NCI-H2196 (cell line): ENCODE data around the gene CDC42BPA.
"Not testable (repeated sequence)": the region's sequence is repeated elsewhere in the genome, so short reads cannot be mapped to it uniquely, and the experiment has no call there.

Experiments
- DNase-seq: peaks from one replicate; lab custom pipeline; 2025; ENCODE audit not compliant: unreplicated experiment; lab: John Stamatoyannopoulos, UW

CDC42BPA gene

GRCh38 chr1:227308367-227309336 is 9.6 kb downstream of the CDC42BPA start:
- no peak for DNase-seq

GRCh38 chr1:227306689-227307088 is 11.6 kb downstream of the CDC42BPA start:
- DNase-seq, result no peak

DNA sequence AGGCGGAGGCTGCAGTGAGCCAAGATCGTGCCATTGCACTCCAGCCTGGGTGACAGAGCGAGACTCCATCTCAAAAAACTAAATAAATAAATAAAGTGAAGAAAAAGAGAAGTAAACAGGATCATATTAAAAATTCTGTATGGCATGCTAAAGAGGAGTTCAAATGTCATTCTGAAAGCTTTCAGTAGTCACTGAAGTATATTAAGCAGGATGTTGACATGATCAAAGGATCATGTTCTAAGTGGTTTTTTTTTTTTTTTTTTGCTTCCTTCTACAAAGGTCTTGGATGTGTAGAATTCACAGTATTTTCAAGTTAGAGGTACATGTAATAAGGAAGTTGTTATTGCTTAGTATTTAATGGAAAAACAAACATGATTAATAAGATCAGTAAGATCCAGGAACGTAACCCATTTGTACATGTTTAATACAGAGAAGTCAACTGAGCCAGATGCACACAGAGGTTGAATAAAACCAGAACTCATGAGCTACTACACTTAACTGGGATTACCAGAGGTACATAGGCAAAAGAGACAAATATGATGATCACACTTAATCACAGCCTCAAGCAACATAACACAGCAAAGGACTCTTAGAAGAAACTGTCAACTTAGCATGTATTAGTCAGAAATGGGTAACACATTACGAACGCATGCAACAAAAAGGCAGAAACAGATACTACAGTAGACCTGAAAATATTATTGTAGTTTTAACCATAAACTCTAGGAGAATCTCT is 12.2 kb downstream of the CDC42BPA start:
- peak; percentile 7 for DNase-seq

DNA sequence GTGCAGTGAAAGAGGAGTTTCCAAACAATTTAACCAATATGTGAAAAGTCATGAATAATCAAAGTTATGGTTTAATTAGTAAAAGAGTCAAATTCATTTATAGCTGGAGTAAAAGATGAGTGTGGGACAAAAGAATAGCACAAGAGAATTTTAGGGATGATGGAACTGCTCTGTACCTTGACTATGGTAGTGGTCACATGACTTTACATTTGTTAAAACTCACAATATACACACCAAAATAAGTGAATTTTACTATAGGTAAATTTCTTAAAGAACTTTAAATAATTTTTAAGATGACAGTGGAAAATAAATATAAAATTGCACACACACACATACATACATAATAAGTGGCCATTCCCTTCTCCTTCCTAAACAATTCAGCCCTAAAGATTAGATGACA is 13.6 kb downstream of the CDC42BPA start:
- DNase-seq, result no peak

DNA sequence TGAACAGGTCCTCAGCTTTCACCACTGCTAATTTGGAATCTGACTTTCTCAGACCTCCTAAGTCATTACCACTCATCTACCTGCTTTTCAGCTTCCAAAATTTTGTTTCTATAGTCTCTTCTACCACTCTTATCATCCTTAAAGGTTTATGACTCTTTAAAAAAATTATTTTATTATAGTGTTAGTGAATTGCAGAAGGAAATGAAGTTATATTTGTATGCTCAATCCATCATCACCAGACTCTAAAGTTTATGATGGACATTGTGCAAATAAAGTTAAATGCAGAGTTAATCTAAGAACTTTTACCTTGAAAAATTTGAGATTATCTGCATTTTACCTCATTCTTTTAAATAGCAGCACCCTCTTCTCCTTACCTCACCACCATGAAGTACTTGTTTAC is 14.6 kb downstream of the CDC42BPA start:
- no peak for DNase-seq

GRCh38 chr1:227300682-227301081 is 17.6 kb downstream of the CDC42BPA start:
- DNase-seq, result no peak

DNA sequence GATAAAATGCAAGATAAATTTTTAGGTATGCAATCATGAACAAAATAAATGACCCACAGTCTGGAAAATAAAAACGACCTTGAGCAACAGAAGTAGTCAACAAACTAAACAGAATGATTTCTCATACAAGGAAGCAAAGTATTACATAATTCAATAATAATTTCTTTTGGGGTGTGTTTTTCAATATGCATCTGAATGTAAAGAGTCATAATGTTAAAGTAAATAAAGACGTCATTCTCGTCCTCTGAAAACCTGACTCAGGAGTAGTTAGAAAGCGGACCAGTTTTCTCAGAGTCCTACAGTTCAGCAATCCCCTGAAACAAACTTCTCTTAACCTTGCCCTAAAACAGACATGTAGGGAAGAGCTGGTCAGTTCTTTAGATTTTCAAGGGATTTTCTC is 18.6 kb downstream of the CDC42BPA start:
- no peak for DNase-seq

- no peak for DNase-seq
Measured at GRCh38 chr1:227299241-227299627, 19.1 kb downstream of the CDC42BPA start.

DNA sequence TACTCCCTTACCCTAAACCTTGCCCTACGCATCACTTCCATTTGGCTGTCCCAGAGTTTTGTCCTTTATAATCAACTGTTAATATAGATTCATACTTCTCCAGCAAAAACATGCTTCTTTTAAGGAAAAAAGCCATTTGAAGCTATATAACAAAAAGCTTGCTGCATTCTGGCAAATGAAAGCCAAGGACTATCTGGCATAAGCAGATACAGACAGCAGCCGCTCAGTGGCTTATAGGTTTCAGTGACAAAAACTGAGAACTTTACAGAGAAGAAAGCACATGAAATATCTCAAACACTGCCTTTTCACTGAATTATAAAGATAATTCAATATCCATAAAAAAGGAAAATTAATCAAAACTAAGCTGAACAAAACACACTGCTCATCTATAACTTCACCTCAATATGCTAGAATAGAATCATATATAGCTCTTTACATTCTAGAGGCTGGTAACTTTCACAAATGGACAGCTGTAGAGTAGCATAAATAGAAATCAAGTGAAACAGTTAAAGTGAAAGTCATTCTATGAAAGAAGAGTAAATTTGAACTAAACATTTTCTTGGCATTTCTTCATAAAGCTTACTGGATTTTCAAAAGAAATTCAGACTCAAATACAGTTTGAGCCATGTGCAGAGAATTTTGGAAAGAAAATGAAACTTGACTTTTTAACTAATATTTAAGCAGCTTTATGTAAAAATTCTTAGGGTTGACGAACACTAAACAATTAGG is 19.6 kb downstream of the CDC42BPA start:
- DNase-seq, result no peak

GRCh38 chr1:227297073-227297793 is 21.1 kb downstream of the CDC42BPA start:
- DNase-seq, result no peak

GRCh38 chr1:227295609-227296008 is 22.7 kb downstream of the CDC42BPA start:
- no peak for DNase-seq

- DNase-seq, result no peak
Measured at GRCh38 chr1:227285745-227286144, 32.5 kb downstream of the CDC42BPA start.

DNA sequence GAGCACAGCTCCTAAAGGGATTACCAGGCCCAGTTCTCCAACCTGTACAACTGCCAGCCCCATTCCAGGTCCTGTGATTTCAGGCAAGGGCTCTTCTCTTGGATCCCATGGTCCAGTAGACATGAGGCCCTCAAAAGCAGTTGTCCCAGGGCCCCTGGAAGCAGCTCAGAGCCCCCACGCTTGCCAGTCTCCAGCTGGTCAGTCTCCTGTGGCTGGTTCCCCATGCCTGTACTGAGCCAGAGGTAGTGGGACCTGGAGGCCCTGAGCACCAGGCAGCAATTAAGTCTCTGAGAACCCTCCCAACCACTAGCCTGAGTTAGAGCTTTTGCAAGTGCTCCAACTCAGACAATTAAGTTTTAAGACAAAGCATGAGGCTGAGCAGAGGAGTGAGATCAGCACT is 36.9 kb downstream of the CDC42BPA start:
- no peak for DNase-seq

GRCh38 chr1:227280836-227281235 is 37.5 kb downstream of the CDC42BPA start:
- DNase-seq, result no peak

DNA sequence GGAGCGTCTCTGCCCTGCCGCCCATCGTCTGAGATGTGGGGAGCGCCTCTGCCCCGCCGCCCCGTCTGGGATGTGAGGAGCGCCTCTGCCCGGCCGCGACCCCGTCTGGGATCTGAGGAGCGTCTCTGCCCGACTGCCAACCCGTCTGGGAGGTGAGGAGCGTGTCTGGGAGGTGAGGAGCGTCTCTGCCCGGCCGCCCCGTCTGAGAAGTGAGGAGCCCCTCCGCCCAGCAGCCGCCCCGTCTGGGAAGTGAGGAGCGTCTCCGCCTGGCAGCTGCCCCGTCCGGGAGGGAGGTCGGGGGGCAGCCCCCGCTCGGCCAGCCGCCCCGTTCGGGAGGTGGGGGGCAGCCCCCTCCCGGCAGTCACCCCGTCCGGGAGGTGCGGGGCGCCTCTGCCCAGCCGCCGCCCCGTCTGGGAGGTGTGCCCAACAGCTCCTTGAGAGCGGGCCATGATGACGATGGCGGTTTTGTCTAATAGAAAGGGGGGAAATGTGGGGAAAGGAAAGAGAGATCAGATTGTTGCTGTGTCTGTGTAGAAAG is 42.1 kb downstream of the CDC42BPA start:
- DNase-seq, result not testable (repeated sequence)

GRCh38 chr1:227273557-227273956 is 44.7 kb downstream of the CDC42BPA start:
- no peak for DNase-seq

GRCh38 chr1:227272428-227272827 is 45.9 kb downstream of the CDC42BPA start:
- DNase-seq, result no peak

- DNase-seq, result no peak
Measured at GRCh38 chr1:227270554-227270953, 47.7 kb downstream of the CDC42BPA start.

DNA sequence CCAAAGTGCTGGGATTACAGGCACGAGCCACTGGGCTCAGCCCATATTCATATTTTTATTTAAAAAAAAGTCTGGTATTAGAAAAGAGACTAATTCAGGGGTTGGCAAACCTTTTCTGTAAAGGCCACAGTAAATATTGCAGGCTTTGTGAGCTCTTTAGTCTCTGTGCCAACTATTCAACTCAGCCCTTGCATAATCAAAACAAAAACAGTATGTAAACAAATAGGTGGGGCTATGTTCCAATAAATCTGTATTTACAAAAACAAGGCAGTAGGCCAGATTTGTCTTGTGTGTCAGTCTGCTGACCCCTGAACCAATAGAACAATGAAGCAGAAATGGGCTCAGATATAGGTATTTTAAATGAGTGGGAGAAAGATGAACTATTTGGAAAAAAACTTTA is 49.3 kb downstream of the CDC42BPA start:
- peak; percentile 15 for DNase-seq

GRCh38 chr1:227265891-227266290 is 52.4 kb downstream of the CDC42BPA start:
- no peak for DNase-seq

DNA sequence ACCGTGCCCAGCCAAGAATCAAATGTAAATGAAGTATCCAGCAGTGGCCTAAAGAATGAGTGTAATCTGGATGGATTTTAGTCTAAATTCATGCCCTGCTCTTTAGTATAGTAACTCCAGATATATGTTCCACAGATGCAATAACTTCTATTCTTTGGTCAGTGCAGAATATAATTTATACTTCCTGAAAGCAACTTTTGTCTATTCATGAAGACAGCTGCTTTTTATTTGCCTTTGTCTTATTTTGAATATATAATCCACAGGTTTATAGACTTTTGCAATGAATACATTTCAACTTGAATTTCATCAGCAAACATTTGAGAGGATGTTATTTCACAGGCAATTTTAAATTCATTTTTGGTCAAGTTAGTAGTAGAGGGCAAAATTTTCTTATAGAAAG is 54.4 kb downstream of the CDC42BPA start:
- DNase-seq, result no peak
